K562 (cell line): ENCODE measurements around the gene USP2. TPM values are rescaled to one million over a fixed set of nuclear protein-coding genes. Genes with fewer than 3 reads are reported as not detected.

Experiments used
- ARID1B ChIP-seq: fragments of 450-650 bp; IDR thresholded peaks from 2 replicates; pipeline ENCODE4 v1.6.1; 2016; ENCODE audit warnings: antibody characterized with exemption, mild to moderate bottlenecking, inconsistent platforms
- CBFB ChIP-seq: sonication (generic); formaldehyde crosslinking; IDR thresholded peaks from 2 replicates; pipeline ENCODE4 v1.4.0; 2020; ENCODE audit warnings: mild to moderate bottlenecking, missing genetic modification reagents
- CHCHD3 ChIP-seq: fragments of 250-450 bp; sonication (Bioruptor Pico); IDR thresholded peaks from 2 replicates; pipeline ENCODE4 v2.1.2; 2022; ENCODE audit warnings: mild to moderate bottlenecking
- EP300 ChIP-seq: IDR thresholded peaks from 2 replicates; pipeline ENCODE4 v1.6.1; 2012; ENCODE audit warnings: low read length, improper control_type of control experiment
- GTF2A2 ChIP-seq: IDR thresholded peaks from 2 replicates; pipeline ENCODE4 v1.6.1; 2016; ENCODE audit warnings: mild to moderate bottlenecking, missing genetic modification characterization, missing compliant biosample characterization
- HDAC6 ChIP-seq: IDR thresholded peaks from 2 replicates; pipeline ENCODE4 v1.6.1; 2012; ENCODE audit warnings: low read depth, mild to moderate bottlenecking, control low read depth, inconsistent platforms, low read length, moderate library complexity
- JUNB ChIP-seq: fragments of 450-650 bp; formaldehyde crosslinking; conservative IDR thresholded peaks from 2 replicates; pipeline ENCODE4 v1.4.0; 2020; ENCODE audit warnings: mild to moderate bottlenecking
- L3MBTL2 ChIP-seq: fragments of 450-650 bp; IDR thresholded peaks from 2 replicates; pipeline ENCODE4 v1.6.1; 2016; ENCODE audit warnings: mild to moderate bottlenecking, moderate library complexity
- MAZ ChIP-seq, 2 experiments: fragments of 450-650 bp in 1 of 2; sonication (generic) in 1 of 2; formaldehyde crosslinking; IDR thresholded peaks in 1 of 2; conservative IDR thresholded peaks in 1 of 2; 2 replicates each; pipeline versions ENCODE4 v1.4.0 to v1.5.0; 2020; ENCODE audit warnings: mild to moderate bottlenecking in 1 of 2, missing genetic modification reagents in 1 of 2
- MBD2 ChIP-seq: sonication (generic); IDR thresholded peaks from 2 replicates; pipeline ENCODE4 v1.6.1; 2016; ENCODE audit warnings: low read depth, borderline replicate concordance
- MCM2 ChIP-seq: fragments of 450-650 bp; IDR thresholded peaks from 2 replicates; pipeline ENCODE4 v1.6.1; 2017; ENCODE audit warnings: low read depth, mild to moderate bottlenecking
- MEF2A ChIP-seq: IDR thresholded peaks from 2 replicates; pipeline ENCODE4 v1.6.1; 2011; ENCODE audit warnings: low read depth, mild to moderate bottlenecking, low read length, moderate library complexity; ENCODE audit not compliant: control insufficient read depth
- MTA3 ChIP-seq: fragments of 450-650 bp; formaldehyde crosslinking; IDR thresholded peaks from 2 replicates; pipeline ENCODE4 v1.6.1; 2017; ENCODE audit warnings: mild to moderate bottlenecking, borderline replicate concordance
- MTF1 ChIP-seq: fragments of 250-450 bp; sonication (Bioruptor Pico); IDR thresholded peaks from 2 replicates; pipeline ENCODE4 v1.9.0; 2021; ENCODE audit warnings: moderate library complexity, mild to moderate bottlenecking, inconsistent platforms, borderline replicate concordance
- MYNN ChIP-seq, 2 experiments: sonication (generic); formaldehyde crosslinking in 1 of 2; IDR thresholded peaks; 2 replicates each; pipeline versions ENCODE4 v1.5.0 to v1.6.1; 2016 to 2020; ENCODE audit warnings: antibody characterized with exemption in 1 of 2, missing genetic modification reagents in 1 of 2
- NFIX ChIP-seq: fragments of 250-450 bp; sonication (Bioruptor Pico); IDR thresholded peaks from 2 replicates; pipeline ENCODE4 v1.4.0; 2020; ENCODE audit warnings: low read depth, mild to moderate bottlenecking, moderate library complexity
- NR2C1 ChIP-seq, 2 experiments: fragments of 450-650 bp; IDR thresholded peaks; 2 replicates each; pipeline ENCODE4 v1.6.1; 2017; ENCODE audit warnings: mild to moderate bottlenecking in 2 of 2, antibody characterized with exemption in 1 of 2, inconsistent platforms in 1 of 2, missing compliant biosample characterization in 1 of 2, missing genetic modification characterization in 1 of 2
- PKNOX1 ChIP-seq: fragments of 450-650 bp; IDR thresholded peaks from 2 replicates; pipeline ENCODE4 v1.6.1; 2016
- PURB ChIP-seq: sonication (generic); formaldehyde crosslinking; IDR thresholded peaks from 2 replicates; pipeline ENCODE4 v1.9.0; 2021; ENCODE audit warnings: low read depth, mild to moderate bottlenecking, missing genetic modification reagents
- RAD51 ChIP-seq: fragments of 450-650 bp; IDR thresholded peaks from 2 replicates; pipeline ENCODE4 v1.7.1; 2016; ENCODE audit warnings: low read depth, mild to moderate bottlenecking, borderline replicate concordance
- RBM25 ChIP-seq: fragments of 200-400 bp; formaldehyde crosslinking; IDR thresholded peaks from 2 replicates; pipeline ENCODE4 v1.6.1; 2018; ENCODE audit warnings: low read length, low read depth, moderate library complexity; ENCODE audit not compliant: severe bottlenecking
- SRSF7 ChIP-seq: fragments of 200-400 bp; formaldehyde crosslinking; optimal IDR thresholded peaks from 2 replicates; pipeline ENCODE3; 2017; ENCODE audit warnings: mild to moderate bottlenecking, low read depth, low read length
- ZBTB8A ChIP-seq: fragments of 450-650 bp; IDR thresholded peaks from 2 replicates; pipeline ENCODE4 v1.6.1; 2018; ENCODE audit warnings: mild to moderate bottlenecking, moderate library complexity; ENCODE audit not compliant: partially characterized antibody
- ZC3H8 ChIP-seq: fragments of 450-650 bp; IDR thresholded peaks from 2 replicates; pipeline ENCODE4 v1.6.1; 2017
- ZNF217 ChIP-seq: sonication (generic); formaldehyde crosslinking; IDR thresholded peaks from 2 replicates; pipeline ENCODE4 v1.8.0; 2022; ENCODE audit warnings: mild to moderate bottlenecking, missing genetic modification reagents
- ZNF253 ChIP-seq: fragments of 250-450 bp; sonication (Bioruptor Pico); conservative IDR thresholded peaks from 2 replicates; pipeline ENCODE4 v1.6.1; 2021; ENCODE audit warnings: mild to moderate bottlenecking
- ZNF324 ChIP-seq: fragments of 250-450 bp; sonication (Bioruptor Pico); IDR thresholded peaks from 2 replicates; pipeline ENCODE4 v1.4.0; 2020; ENCODE audit warnings: mild to moderate bottlenecking
- ZNF561 ChIP-seq: fragments of 450-650 bp; formaldehyde crosslinking; conservative IDR thresholded peaks from 2 replicates; pipeline ENCODE4 v1.4.0; 2020; ENCODE audit warnings: mild to moderate bottlenecking, moderate library complexity
- polyA plus RNA-seq, 8 experiments: library from polyadenylated mRNA; depleted of rRNA in 4 of 8; stranded (reverse) in 5 of 8; unstranded in 3 of 8; fragments of >200 nt; fragmentation: Nextera tagmentation in 2 of 8; fragmentation: Illumina TruSeq in 1 of 8; extraction: Ambion mirVana in 2 of 8; extraction: Trizol in 1 of 8; gene quantifications; 2 replicates each; pipeline versions ENCODE4 v1.2.1 to v1.2.3, GENCODE V29; 2011 to 2014; ENCODE audit warnings: inconsistent platforms in 1 of 8, missing spikeins in 1 of 8
- total RNA-seq, 7 experiments: library from RNA; depleted of rRNA in 6 of 7; stranded (reverse); fragments of >200 nt in 6 of 7; fragmentation: Illumina TruSeq in 2 of 7; extraction: Trizol in 2 of 7; gene quantifications; 2 replicates each; pipeline versions ENCODE4 v1.2.1 to v1.2.3, GENCODE V29; 2011 to 2021; ENCODE audit warnings: low replicate concordance in 1 of 7
- TF ChIP-seq, protein P1 (sequence below): IDR thresholded peaks from 2 replicates; pipeline ENCODE4 v1.6.1; 2012; ENCODE audit warnings: low read depth, low read length, improper control_type of control experiment, borderline replicate concordance

Gene USP2
- total and polyA plus RNA-seq, 9 of the 15 experiments (the other 6 are each of a cell fraction or from before 2014, with no cell fraction given) = 2.8 to 16.9 (median 3.9) TPM

DNA sequence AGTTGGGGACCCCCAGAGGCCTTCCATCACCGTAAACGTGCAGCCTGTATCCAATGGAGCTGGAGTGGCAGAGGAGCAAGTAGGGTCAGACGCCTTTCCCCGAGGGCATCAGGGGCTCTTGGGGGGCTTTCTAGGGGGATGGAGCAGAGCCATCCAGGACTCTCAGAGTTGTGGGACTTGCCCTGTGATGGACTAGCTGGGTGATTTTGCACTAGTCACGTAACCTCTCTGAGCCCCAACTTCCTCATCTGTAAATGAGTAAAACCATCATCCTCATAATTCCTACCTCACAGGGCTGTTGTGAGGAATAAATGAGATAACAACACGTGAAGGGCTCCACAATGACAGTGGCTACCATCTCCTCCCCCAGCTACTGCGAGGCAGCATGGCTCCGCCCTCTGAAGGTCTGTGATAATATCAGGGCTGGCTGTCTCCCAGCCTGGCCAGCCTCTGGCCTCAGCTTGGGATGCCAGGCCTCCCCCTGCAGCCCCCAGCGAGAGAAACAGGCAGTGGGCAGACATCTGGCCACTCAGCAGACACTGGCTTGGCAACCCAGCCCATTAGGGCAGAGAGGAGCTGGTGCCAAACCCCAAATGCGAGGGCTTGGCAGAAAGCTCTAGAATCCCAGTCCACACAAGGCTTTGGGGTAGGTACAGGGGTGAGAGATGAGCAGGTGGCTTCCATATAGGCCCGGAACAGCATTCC is 6.7 kb downstream of the USP2 start (continued):
- TF ChIP-seq NR2C1 (IDR thresholded peaks at IDR 0.05) (no peak), NR2C1 (tag; IDR thresholded peaks at IDR 0.05) (no peak), HDAC6 (no peak), CBFB (CRISPR knock-in tag) (no peak), MBD2 (no peak), ZNF324 (no peak), PURB (CRISPR knock-in tag) (no peak), ZC3H8 (no peak), PKNOX1 (no peak; the same call in 1 of the 2 replicates), MYNN (IDR thresholded peaks at IDR 0.05) (peak; percentile 40; the same call in 1 of the 2 replicates), MYNN (CRISPR knock-in tag; IDR thresholded peaks at IDR 0.05) (no peak), MTF1 (CRISPR knock-in tag) (no peak), L3MBTL2 (peak; percentile 63; the same call in 1 of the 2 replicates), CHCHD3 (no peak), SRSF7 (no peak), GTF2A2 (tag) (no peak), MAZ (CRISPR knock-in tag; conservative IDR thresholded peaks at IDR 0.05 in 1 of 2, IDR thresholded peaks at IDR 0.05 in 1 of 2) (0 out of 4 replicates have a peak, but pooled peaks of 1 of the 2 experiments have one; percentile 34), NFIX (no peak), EP300 (no peak), RBM25 (peak; percentile 79), ZNF253 (CRISPR knock-in tag) (no peak), MTA3 (no peak), RAD51 (no peak), JUNB (CRISPR knock-in tag) (no peak), MCM2 (no peak), ARID1B (peak; percentile 46; the same call in 1 of the 2 replicates), MEF2A (no peak), ZNF561 (no peak), ZBTB8A (no peak), ZNF217 (CRISPR knock-in tag) (no peak)
- TF ChIP-seq, protein P1, sequence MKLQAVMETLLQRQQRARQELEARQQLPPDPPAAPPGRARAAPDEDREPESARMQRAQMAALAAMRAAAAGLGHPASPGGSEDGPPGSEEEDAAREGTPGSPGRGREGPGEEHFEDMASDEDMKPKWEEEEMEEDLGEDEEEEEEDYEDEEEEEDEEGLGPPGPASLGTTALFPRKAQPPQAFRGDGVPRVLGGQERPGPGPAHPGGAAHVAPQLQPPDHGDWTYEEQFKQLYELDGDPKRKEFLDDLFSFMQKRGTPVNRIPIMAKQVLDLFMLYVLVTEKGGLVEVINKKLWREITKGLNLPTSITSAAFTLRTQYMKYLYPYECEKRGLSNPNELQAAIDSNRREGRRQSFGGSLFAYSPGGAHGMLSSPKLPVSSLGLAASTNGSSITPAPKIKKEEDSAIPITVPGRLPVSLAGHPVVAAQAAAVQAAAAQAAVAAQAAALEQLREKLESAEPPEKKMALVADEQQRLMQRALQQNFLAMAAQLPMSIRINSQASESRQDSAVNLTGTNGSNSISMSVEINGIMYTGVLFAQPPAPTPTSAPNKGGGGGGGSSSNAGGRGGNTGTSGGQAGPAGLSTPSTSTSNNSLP = no peak
